Tibial artery (tissue), 4 donors: ENCODE data around the gene RIPOR1.
"Not testable (repeated sequence)": the region's sequence is repeated elsewhere in the genome, so short reads cannot be mapped to it uniquely, and the experiment has no call there.

Source experiments
- DNase-seq, 2 donors: peaks; one replicate each; pipeline ENCODE4 v3.0.0-alpha.2; 2019
- H3K27ac ChIP-seq, 2 donors: fragments of 200-600 bp; sonication (generic) in 1 of 2; 1 replicate in 1 of 2; 2 replicates in 1 of 2; pipeline ENCODE4 v1.5.1; 2018 to 2019; ENCODE audit warnings: mild to moderate bottlenecking in 1 of 2
- H3K27me3 ChIP-seq, 2 donors: fragments of 200-600 bp; sonication (generic) in 1 of 2; one replicate each; pipeline versions ENCODE4 v1.5.1 to v1.6.0; 2016 to 2019
- H3K36me3 ChIP-seq, 3 donors: fragments of 200-600 bp; sonication (generic) in 2 of 3; one replicate each; pipeline ENCODE4 v1.5.1; 2016 to 2019; ENCODE audit warnings: mild to moderate bottlenecking in 2 of 3
- H3K4me1 ChIP-seq, 4 donors: fragments of 200-600 bp; sonication (generic) in 2 of 4; 1 replicate in 3 of 4; 2 replicates in 1 of 4; pipeline ENCODE4 v1.5.1; 2016 to 2019
- H3K4me3 ChIP-seq, 2 donors: fragments of 200-600 bp; sonication (generic) in 1 of 2; 1 replicate in 1 of 2; 2 replicates in 1 of 2; pipeline ENCODE4 v1.5.1; 2018 to 2019; ENCODE audit warnings: mild to moderate bottlenecking in 2 of 2
- H3K9me3 ChIP-seq, 3 donors: fragments of 200-600 bp; sonication (generic) in 1 of 3; one replicate each; pipeline ENCODE4 v1.5.1; 2016 to 2019
- intact Hi-C: fragments of 100-400 bp; cut with DNase I; formaldehyde crosslinking; loops from one replicate; pipeline ENCODE4 v1.15.0; 2023; ENCODE audit warnings: low total_unique reads
- TF ChIP-seq, protein P1 (sequence below), 2 experiments: fragments of 200-600 bp in 1 of 2; fragments of 450-650 bp in 1 of 2; IDR thresholded peaks; one replicate each; pipeline ENCODE4 v1.5.1; 2017 to 2019; ENCODE audit warnings: antibody characterized with exemption in 2 of 2, mild to moderate bottlenecking in 1 of 2, moderate library complexity in 1 of 2

Gene RIPOR1

GRCh38 chr16:67530013-67530939 lies 1.6 kb downstream of the RIPOR1 start:
- H3K9me3 ChIP-seq = no peaks in the 10 kb centered on the region
- H3K4me3 ChIP-seq = peak overlapping the region; percentile 76 to 85
- no peaks in the 10 kb centered on the region for H3K27me3 ChIP-seq
- TF ChIP-seq, protein P1, sequence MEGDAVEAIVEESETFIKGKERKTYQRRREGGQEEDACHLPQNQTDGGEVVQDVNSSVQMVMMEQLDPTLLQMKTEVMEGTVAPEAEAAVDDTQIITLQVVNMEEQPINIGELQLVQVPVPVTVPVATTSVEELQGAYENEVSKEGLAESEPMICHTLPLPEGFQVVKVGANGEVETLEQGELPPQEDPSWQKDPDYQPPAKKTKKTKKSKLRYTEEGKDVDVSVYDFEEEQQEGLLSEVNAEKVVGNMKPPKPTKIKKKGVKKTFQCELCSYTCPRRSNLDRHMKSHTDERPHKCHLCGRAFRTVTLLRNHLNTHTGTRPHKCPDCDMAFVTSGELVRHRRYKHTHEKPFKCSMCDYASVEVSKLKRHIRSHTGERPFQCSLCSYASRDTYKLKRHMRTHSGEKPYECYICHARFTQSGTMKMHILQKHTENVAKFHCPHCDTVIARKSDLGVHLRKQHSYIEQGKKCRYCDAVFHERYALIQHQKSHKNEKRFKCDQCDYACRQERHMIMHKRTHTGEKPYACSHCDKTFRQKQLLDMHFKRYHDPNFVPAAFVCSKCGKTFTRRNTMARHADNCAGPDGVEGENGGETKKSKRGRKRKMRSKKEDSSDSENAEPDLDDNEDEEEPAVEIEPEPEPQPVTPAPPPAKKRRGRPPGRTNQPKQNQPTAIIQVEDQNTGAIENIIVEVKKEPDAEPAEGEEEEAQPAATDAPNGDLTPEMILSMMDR (IDR thresholded peaks at IDR 0.05) = no peak
- H3K4me1 ChIP-seq = peaks cover 0 to 50% (median 26%) of the 10 kb centered on the region in 4 donors
- peak overlapping the region; percentile 93 to 94 for H3K27ac ChIP-seq
- intact Hi-C loops = no loop called here
- peak; percentile 85 to 94 for DNase-seq
- no peaks in the 10 kb centered on the region for H3K36me3 ChIP-seq

GRCh38 chr16:67531247-67531646 lies 2.6 kb downstream of the RIPOR1 start:
- no peaks in the 10 kb centered on the region for H3K36me3 ChIP-seq
- TF ChIP-seq, protein P1 (IDR thresholded peaks at IDR 0.05) = no peak
- DNase-seq = no peak
- peak overlapping the region in 1 of 2 donors; percentile 85 for H3K4me3 ChIP-seq
- H3K4me1 ChIP-seq = peaks cover 0 to 57% (median 30%) of the 10 kb centered on the region in 4 donors
- H3K9me3 ChIP-seq = no peaks in the 10 kb centered on the region
- H3K27ac ChIP-seq = peak overlapping the region; percentile 93 to 94
- intact Hi-C loops = no loop called here
- no peaks in the 10 kb centered on the region for H3K27me3 ChIP-seq

- TF ChIP-seq, protein P1 (IDR thresholded peaks at IDR 0.05) = no peak
- H3K27me3 ChIP-seq = no peaks in the 10 kb centered on the region
- H3K27ac ChIP-seq = no peak overlapping the region
- no peak overlapping the region for H3K4me3 ChIP-seq
- intact Hi-C loops = no loop called here
- no peak for DNase-seq
- H3K36me3 ChIP-seq = no peaks in the 10 kb centered on the region
- no peaks in the 10 kb centered on the region for H3K9me3 ChIP-seq
- peaks cover 0 to 65% (median 44%) of the 10 kb centered on the region in 4 donors for H3K4me1 ChIP-seq
Observed at GRCh38 chr16:67533024-67533560, 4.5 kb downstream of the RIPOR1 start.

DNA sequence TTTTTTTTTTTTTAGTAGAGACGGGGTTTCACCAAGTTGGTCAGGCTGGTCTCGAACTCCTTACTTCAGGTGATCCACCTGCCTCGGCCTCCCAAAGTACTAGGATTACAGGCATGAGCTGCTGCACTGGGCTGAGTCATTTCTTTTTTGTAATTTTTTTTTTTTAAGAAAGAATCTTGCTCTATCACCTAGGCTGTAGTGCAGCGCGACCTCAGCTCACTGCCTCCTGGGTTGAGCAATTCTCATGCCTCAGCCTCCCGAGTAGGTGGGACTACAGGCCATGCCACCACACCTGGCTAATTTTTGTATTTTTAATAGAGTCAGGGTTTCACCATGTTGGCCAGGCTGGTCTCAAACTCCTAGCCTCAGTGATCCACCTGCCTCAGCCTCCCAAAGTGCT lies 5.4 kb downstream of the RIPOR1 start:
- H3K36me3 ChIP-seq, H3K9me3 ChIP-seq, H3K4me3 ChIP-seq, intact Hi-C loops, H3K27me3 ChIP-seq, H3K27ac ChIP-seq, DNase-seq: not testable (repeated sequence)
- peaks cover 0 to 70% (median 50%) of the 10 kb centered on the region in 4 donors for H3K4me1 ChIP-seq

DNA sequence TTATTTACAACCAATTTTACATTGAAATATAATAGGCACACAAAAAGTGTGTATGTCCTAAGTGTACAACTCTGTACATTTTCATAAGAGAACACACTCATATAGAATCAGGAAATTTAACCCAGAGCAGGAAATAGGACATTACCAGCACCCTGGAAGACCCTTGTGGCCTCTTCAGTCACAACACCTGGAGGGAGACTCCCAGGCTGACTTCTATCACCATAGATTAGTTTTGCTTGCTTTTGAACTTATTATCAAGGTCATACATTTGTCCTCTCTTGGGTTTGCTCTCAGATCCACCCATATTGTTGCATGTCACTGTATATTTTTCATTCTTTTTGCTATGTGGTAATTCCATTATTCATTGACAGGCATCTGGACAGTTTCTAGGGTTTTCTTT lies 5.8 kb downstream of the RIPOR1 start:
- TF ChIP-seq, protein P1 (IDR thresholded peaks at IDR 0.05) = no peak
- Histone ChIP-seq H3K9me3 (no peaks in the 10 kb centered on the region), H3K4me3 (no peak overlapping the region), H3K4me1 (peaks cover 0 to 74% (median 53%) of the 10 kb centered on the region in 4 donors), H3K27ac (no peak overlapping the region), H3K36me3 (peaks cover 0 to 7% (median 2%) of the 10 kb centered on the region in 3 donors), H3K27me3 (no peaks in the 10 kb centered on the region)
- DNase-seq = no peak
- intact Hi-C loops = no loop called here

- intact Hi-C loops = no loop called here
- H3K4me1 ChIP-seq = peaks cover 0 to 74% (median 51%) of the 10 kb centered on the region in 4 donors
- H3K27me3 ChIP-seq = no peaks in the 10 kb centered on the region
- TF ChIP-seq, protein P1 (IDR thresholded peaks at IDR 0.05) = no peak
- no peaks in the 10 kb centered on the region for H3K9me3 ChIP-seq
- peaks cover 2 to 15% (median 10%) of the 10 kb centered on the region in 3 donors for H3K36me3 ChIP-seq
- no peak for DNase-seq
- H3K4me3 ChIP-seq = no peak overlapping the region
- H3K27ac ChIP-seq = no peak overlapping the region
Observed at GRCh38 chr16:67535201-67535600, 6.6 kb downstream of the RIPOR1 start.
